ENCODE data around the gene PPA2.

- TF ChIP-seq CTCF (IDR thresholded peaks at IDR 0.05 in 4 of 5, conservative IDR thresholded peaks at IDR 0.05 in 1 of 5) (no peak), POLR2A (IDR thresholded peaks at IDR 0.05) (no peak)
Observed at GRCh38 chr4:105440890-105441289, 33.0 kb downstream of the PPA2 start.
